HG03571 (cell line): Measurements from ENCODE around the gene TPRG1.

Source experiments
- ATAC-seq: cut with Tn5 transposase; IDR thresholded peaks from one replicate; pipeline ENCODE4 v1.9.1; 2021; ENCODE audit not compliant: unreplicated experiment

The TPRG1 gene

GRCh38 chr3:189276444-189277219, 104.9 kb downstream of the TPRG1 start:
- no peak for ATAC-seq

- no peak for ATAC-seq
These were observed 105.9 kb downstream of the TPRG1 start for GRCh38 chr3:189277711-189278110.

GRCh38 chr3:189278221-189278620, 106.5 kb downstream of the TPRG1 start:
- ATAC-seq = no peak

- no peak for ATAC-seq
These were observed 110.4 kb downstream of the TPRG1 start for GRCh38 chr3:189282189-189282588.

- no peak for ATAC-seq
These were observed 111.0 kb downstream of the TPRG1 start for GRCh38 chr3:189282741-189283140.

GRCh38 chr3:189286188-189286587, 114.4 kb downstream of the TPRG1 start:
- ATAC-seq = no peak

GRCh38 chr3:189286916-189287315, 115.1 kb downstream of the TPRG1 start:
- ATAC-seq = no peak

GRCh38 chr3:189288348-189289235, 116.8 kb downstream of the TPRG1 start:
- ATAC-seq = peak; percentile 91

- ATAC-seq = no peak
These were observed 117.5 kb downstream of the TPRG1 start for GRCh38 chr3:189289251-189289650.

GRCh38 chr3:189292667-189293484, 121.1 kb downstream of the TPRG1 start:
- ATAC-seq = no peak

GRCh38 chr3:189294649-189295048, 122.9 kb downstream of the TPRG1 start:
- ATAC-seq = no peak

GRCh38 chr3:189295089-189295488, 123.3 kb downstream of the TPRG1 start:
- no peak for ATAC-seq

- no peak for ATAC-seq
These were observed 126.2 kb downstream of the TPRG1 start for GRCh38 chr3:189297932-189298331.

- ATAC-seq = no peak
These were observed 127.0 kb downstream of the TPRG1 start for GRCh38 chr3:189298469-189299375.

- no peak for ATAC-seq
These were observed 128.6 kb downstream of the TPRG1 start for GRCh38 chr3:189300345-189300744.

GRCh38 chr3:189301479-189301878, 129.7 kb downstream of the TPRG1 start:
- no peak for ATAC-seq

GRCh38 chr3:189303584-189303983, 131.8 kb downstream of the TPRG1 start:
- no peak for ATAC-seq

GRCh38 chr3:189304465-189305351, 132.9 kb downstream of the TPRG1 start:
- no peak for ATAC-seq

- no peak for ATAC-seq
These were observed 133.6 kb downstream of the TPRG1 start for GRCh38 chr3:189305412-189305811.
